AG10803 (cell line): ENCODE measurements around the gene SORCS3.

Experiments used
- DNase-seq: peaks from one replicate; pipeline ENCODE4 v3.0.0; 2010; ENCODE audit warnings: low read depth
- H3K4me3 ChIP-seq: 2 replicates; pipeline ENCODE4 v1.5.1; 2011; ENCODE audit warnings: mild to moderate bottlenecking, low read length, control low read depth
- CTCF ChIP-seq: conservative IDR thresholded peaks from 2 replicates; pipeline ENCODE4 v1.5.1; 2011; ENCODE audit warnings: mild to moderate bottlenecking, low read length, control low read depth, inconsistent platforms

The SORCS3 gene

GRCh38 chr10:105159268-105159667 lies 518.2 kb downstream of the SORCS3 start:
- no peak for TF ChIP-seq CTCF
- no peak for DNase-seq
- no peak overlapping the region for H3K4me3 ChIP-seq

GRCh38 chr10:105161149-105161548 lies 520.1 kb downstream of the SORCS3 start:
- no peak for TF ChIP-seq CTCF
- no peak for DNase-seq
- H3K4me3 ChIP-seq = no peak overlapping the region

- no peak overlapping the region for H3K4me3 ChIP-seq
- no peak for TF ChIP-seq CTCF
- DNase-seq = no peak
Observed at GRCh38 chr10:105161767-105162166, 520.7 kb downstream of the SORCS3 start.

- TF ChIP-seq CTCF = no peak
- DNase-seq = no peak
- no peak overlapping the region for H3K4me3 ChIP-seq
Observed at GRCh38 chr10:105170521-105170920, 529.4 kb downstream of the SORCS3 start.

- TF ChIP-seq CTCF = no peak
- DNase-seq = no peak
- no peak overlapping the region for H3K4me3 ChIP-seq
Observed at GRCh38 chr10:105171945-105172344, 530.9 kb downstream of the SORCS3 start.

- no peak for DNase-seq
- H3K4me3 ChIP-seq = no peak overlapping the region
- no peak for TF ChIP-seq CTCF
Observed at GRCh38 chr10:105181626-105182025, 540.5 kb downstream of the SORCS3 start.

- DNase-seq = no peak
- TF ChIP-seq CTCF = no peak
- no peak overlapping the region for H3K4me3 ChIP-seq
Observed at GRCh38 chr10:105183536-105183935, 542.4 kb downstream of the SORCS3 start.
